Erythroblast (primary cell): ENCODE measurements around the gene ATXN7L1.

ENCODE experiments used
- GATA1 ChIP-seq: IDR thresholded peaks from 2 replicates; pipeline ENCODE4 v1.6.1; 2011; ENCODE audit warnings: low read depth, mild to moderate bottlenecking, control low read depth, low read length, moderate library complexity
- POLR2A ChIP-seq: IDR thresholded peaks from 2 replicates; pipeline ENCODE4 v1.6.1; 2011; ENCODE audit warnings: mild to moderate bottlenecking, low read length

- TF ChIP-seq POLR2A (no peak), GATA1 (no peak)
These were observed 238.6 kb downstream of the ATXN7L1 start for GRCh38 chr7:105637755-105638154.
